Activated CD4-positive, CD25-positive, alpha-beta regulatory T cell treated with anti-CD3 and anti-CD28 coated beads, Interleukin-2, amount 50 U/mL, for 72 hours (primary cell): Measurements from ENCODE around the gene CDH23.
A peak's percentile ranks its signal among the peaks of the same experiment; 100 is the strongest.

ENCODE experiments used
- DNase-seq: peaks from one replicate; pipeline ENCODE4 v3.0.0; 2021

The CDH23 gene

GRCh38 chr10:71812016-71812912 lies 415.5 kb downstream of the CDH23 start:
- DNase-seq: peak; percentile 83

GRCh38 chr10:71812913-71813590 lies 416.3 kb downstream of the CDH23 start:
- DNase-seq: no peak

GRCh38 chr10:71814922-71815411 lies 418.2 kb downstream of the CDH23 start:
- no peak for DNase-seq

GRCh38 chr10:71815515-71816130 lies 418.9 kb downstream of the CDH23 start:
- DNase-seq: no peak

- no peak for DNase-seq
These were observed 419.7 kb downstream of the CDH23 start for GRCh38 chr10:71816421-71816851.

- no peak for DNase-seq
These were observed 420.4 kb downstream of the CDH23 start for GRCh38 chr10:71816936-71817618.

- DNase-seq: no peak
These were observed 421.3 kb downstream of the CDH23 start for GRCh38 chr10:71817831-71818655.

- DNase-seq: no peak
These were observed 422.0 kb downstream of the CDH23 start for GRCh38 chr10:71818674-71819260.

GRCh38 chr10:71819441-71819861 lies 422.7 kb downstream of the CDH23 start:
- no peak for DNase-seq

GRCh38 chr10:71819985-71820384 lies 423.3 kb downstream of the CDH23 start:
- DNase-seq: no peak

GRCh38 chr10:71820966-71821365 lies 424.2 kb downstream of the CDH23 start:
- no peak for DNase-seq

GRCh38 chr10:71821909-71822763 lies 425.4 kb downstream of the CDH23 start:
- DNase-seq: no peak

GRCh38 chr10:71823356-71823755 lies 426.6 kb downstream of the CDH23 start:
- DNase-seq: no peak

- no peak for DNase-seq
These were observed 427.6 kb downstream of the CDH23 start for GRCh38 chr10:71824333-71824732.

GRCh38 chr10:71825217-71825616 lies 428.5 kb downstream of the CDH23 start:
- no peak for DNase-seq

- no peak for DNase-seq
These were observed 431.1 kb downstream of the CDH23 start for GRCh38 chr10:71827852-71828251.

GRCh38 chr10:71828702-71829101 lies 432.0 kb downstream of the CDH23 start:
- no peak for DNase-seq

GRCh38 chr10:71829171-71829570 lies 432.5 kb downstream of the CDH23 start:
- no peak for DNase-seq

- no peak for DNase-seq
These were observed 433.2 kb downstream of the CDH23 start for GRCh38 chr10:71829896-71830295.

GRCh38 chr10:71830726-71831125 lies 434.0 kb downstream of the CDH23 start:
- no peak for DNase-seq
